Femur (tissue), 1 donor: ENCODE data around the gene RAP1GAP.

Experiments used
- DNase-seq: peaks from one replicate; pipeline ENCODE4 v3.0.0-alpha.2; 2017

Gene RAP1GAP

GRCh38 chr1:21589618-21590017 lies 79.5 kb downstream of the RAP1GAP start:
- DNase-seq, result no peak

- no peak for DNase-seq
Measured at GRCh38 chr1:21587602-21587953, 81.6 kb downstream of the RAP1GAP start.

- DNase-seq, result peak; percentile 83
Measured at GRCh38 chr1:21586846-21587601, 82.1 kb downstream of the RAP1GAP start.

GRCh38 chr1:21586222-21586621 lies 82.9 kb downstream of the RAP1GAP start:
- DNase-seq, result no peak

GRCh38 chr1:21585037-21585436 lies 84.1 kb downstream of the RAP1GAP start:
- no peak for DNase-seq

- DNase-seq, result no peak
Measured at GRCh38 chr1:21584096-21584495, 85.1 kb downstream of the RAP1GAP start.

GRCh38 chr1:21579791-21580190 lies 89.4 kb downstream of the RAP1GAP start:
- DNase-seq, result no peak

GRCh38 chr1:21577933-21578332 lies 91.2 kb downstream of the RAP1GAP start:
- DNase-seq, result no peak

GRCh38 chr1:21577324-21577723 lies 91.8 kb downstream of the RAP1GAP start:
- DNase-seq, result no peak

- no peak for DNase-seq
Measured at GRCh38 chr1:21576798-21577187, 92.4 kb downstream of the RAP1GAP start.

GRCh38 chr1:21576031-21576797 lies 92.9 kb downstream of the RAP1GAP start:
- DNase-seq, result no peak

- no peak for DNase-seq
Measured at GRCh38 chr1:21575351-21575942, 93.7 kb downstream of the RAP1GAP start.

GRCh38 chr1:21574466-21575151 lies 94.5 kb downstream of the RAP1GAP start:
- DNase-seq, result peak; percentile 84

- DNase-seq, result peak; percentile 84
Measured at GRCh38 chr1:21573971-21574465, 95.1 kb downstream of the RAP1GAP start.

GRCh38 chr1:21573475-21573874 lies 95.7 kb downstream of the RAP1GAP start:
- no peak for DNase-seq

- no peak for DNase-seq
Measured at GRCh38 chr1:21572735-21573277, 96.4 kb downstream of the RAP1GAP start.

GRCh38 chr1:21572221-21572620 lies 96.9 kb downstream of the RAP1GAP start:
- no peak for DNase-seq

GRCh38 chr1:21570885-21571284 lies 98.3 kb downstream of the RAP1GAP start:
- no peak for DNase-seq

GRCh38 chr1:21570528-21570875 lies 98.7 kb downstream of the RAP1GAP start:
- DNase-seq, result no peak

- DNase-seq, result no peak
Measured at GRCh38 chr1:21569820-21570527, 99.2 kb downstream of the RAP1GAP start.

GRCh38 chr1:21568809-21569385 lies 100.3 kb downstream of the RAP1GAP start:
- peak; percentile 51 for DNase-seq
